IPS DF 4.7 (cell line): ENCODE data around the gene FFAR2.

Source experiments
- DNase-seq: peaks from one replicate; pipeline ENCODE4 v3.0.0-alpha.2; 2013; ENCODE audit warnings: low spot score; ENCODE audit errors: extremely low read depth

FFAR2 gene

DNA sequence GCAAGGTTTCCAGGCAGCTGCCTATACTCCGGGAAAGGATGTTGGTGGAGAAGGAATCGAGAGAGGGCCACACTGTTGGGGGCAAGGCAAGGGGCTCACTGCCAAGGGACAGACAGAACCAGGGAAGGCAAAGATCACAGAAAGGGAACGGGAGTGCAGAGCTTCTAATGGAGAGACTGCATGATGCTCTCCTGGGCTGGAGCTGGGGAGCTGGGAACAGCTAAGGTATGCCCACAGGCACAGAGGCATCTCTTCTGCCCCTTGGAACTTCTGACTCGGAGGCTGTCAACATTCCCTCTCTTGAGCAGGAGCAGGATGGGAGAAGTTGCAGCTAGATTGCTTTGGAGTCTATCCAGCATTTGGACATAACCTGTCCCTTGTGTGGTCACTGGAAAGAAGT is 22.4 kb upstream of the FFAR2 start:
- DNase-seq = no peak

DNA sequence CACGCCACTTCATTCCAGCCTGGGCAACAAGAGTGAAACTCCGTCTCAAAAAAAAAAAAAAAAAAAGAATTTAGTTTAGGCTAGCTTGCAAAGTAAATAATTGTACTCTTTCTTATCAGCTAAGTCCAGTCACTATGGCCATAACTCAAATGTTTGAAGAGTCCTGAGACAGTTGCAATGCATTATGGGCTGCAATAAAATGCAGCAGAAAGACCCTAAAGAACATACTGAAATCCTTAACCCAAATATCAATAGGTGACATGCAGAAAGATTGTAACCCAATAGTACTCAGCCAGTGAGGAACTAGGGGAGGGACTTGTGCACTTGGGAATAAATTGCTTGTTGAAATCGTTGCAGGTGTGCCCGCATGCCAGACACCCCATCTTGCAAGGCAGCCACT is 20.9 kb upstream of the FFAR2 start:
- DNase-seq = no peak

DNA sequence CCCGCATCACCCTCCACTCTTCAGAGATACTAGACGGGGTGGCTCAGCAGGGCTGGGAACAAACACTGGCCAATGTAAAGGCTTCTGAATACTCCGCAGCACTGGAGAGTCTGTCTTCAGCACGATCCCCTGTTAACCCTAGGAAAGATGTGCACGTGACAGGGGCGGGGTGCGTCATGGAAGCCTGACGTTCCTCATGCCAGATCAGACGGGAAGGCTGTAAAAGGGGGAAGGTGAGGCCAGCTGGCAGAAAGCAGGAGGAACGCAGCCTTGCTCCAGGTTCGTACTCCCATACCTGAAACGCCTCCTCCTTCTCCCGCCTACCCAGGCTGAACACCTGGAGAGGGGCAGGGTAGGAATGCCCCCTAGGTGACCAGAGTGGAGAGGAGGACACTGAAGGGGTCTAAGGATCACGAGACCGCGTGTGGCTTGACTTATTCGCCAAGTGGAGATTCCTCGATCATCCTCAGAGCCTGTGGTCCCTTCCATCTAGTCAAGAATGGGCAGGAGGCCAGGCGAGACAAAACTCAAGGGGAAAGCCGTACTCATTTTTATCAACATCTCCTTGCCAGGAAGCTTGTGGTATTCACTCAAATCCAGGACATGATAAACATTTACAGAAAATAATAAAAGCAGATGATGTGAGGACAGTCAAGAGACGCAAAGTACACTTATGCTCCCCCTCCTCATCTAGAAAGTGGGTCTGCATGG is 18.2 kb upstream of the FFAR2 start:
- DNase-seq = no peak

- DNase-seq = no peak
Observed at GRCh38 chr19:35430409-35431144, 17.5 kb upstream of the FFAR2 start.

GRCh38 chr19:35431145-35431807 is 16.8 kb upstream of the FFAR2 start:
- no peak for DNase-seq

DNA sequence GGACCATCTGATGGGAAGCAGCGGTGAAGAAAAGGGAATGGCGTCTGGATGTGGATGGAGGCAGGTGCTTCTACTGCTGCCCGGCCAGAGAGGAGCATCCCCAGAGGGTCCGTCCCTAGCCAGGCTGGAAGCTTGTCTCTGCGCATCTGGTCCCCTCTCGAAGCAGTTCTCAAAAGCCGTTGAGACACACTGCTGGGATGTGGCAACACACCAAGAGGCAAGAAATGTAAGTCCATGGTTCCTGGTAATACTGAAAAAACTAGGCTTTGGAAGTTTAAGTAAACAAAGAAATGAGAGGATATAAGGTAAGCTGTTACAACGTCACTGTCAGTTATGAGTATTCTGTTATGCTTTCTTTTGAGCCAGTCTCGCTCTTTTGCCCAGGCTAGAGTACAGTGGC is 15.1 kb upstream of the FFAR2 start:
- DNase-seq = no peak

- no peak for DNase-seq
Observed at GRCh38 chr19:35433448-35433847, 14.6 kb upstream of the FFAR2 start.

- no peak for DNase-seq
Observed at GRCh38 chr19:35435896-35436295, 12.2 kb upstream of the FFAR2 start.

- no peak for DNase-seq
Observed at GRCh38 chr19:35436477-35437405, 11.3 kb upstream of the FFAR2 start.

DNA sequence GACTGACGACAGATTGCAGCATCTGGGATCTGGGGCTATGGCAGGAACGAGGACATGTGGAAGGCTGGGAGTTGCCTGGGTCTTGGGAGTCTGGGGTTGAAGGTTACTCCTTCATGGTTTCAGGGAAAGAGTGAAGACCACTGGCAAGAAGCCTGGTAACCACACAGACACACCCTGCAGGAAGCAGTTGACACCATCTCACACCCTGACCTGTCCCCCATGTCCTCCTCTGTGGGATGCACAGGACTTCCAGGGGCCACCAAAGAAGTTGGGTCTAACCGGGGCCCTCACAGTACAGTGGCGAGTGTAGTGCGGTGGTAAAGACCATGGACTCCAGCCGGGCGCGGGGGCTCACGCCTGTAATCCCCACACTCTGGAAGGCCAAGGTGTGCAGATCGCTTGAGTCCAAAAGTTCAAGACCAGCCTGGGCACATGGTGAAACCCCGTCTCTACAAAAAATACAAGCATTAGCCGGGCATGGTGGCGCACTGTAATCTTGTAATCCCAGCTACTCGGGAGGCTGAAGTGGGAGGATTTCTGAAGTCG is 10.6 kb upstream of the FFAR2 start:
- DNase-seq = no peak

GRCh38 chr19:35438096-35438495 is 10.0 kb upstream of the FFAR2 start:
- DNase-seq = no peak

DNA sequence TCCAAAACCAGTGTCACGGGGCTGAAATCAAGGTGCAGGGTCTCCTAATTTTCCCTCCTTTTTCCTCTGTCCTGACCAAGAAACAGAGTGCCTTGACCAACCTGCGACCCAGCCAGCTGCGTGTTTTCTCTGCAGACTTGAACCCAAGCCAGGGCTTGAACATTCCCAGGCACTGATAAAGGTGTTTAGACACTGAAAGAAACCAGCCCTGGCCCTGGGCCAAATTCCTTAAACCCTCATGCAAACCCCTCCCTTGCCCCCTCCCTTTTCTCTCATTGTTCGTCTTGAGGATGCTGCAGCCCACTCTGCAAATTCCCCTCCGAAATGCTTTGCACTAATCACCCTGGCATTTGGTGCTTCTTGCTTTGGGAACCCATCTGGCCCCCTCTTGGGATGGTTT is 9.5 kb upstream of the FFAR2 start:
- no peak for DNase-seq

DNA sequence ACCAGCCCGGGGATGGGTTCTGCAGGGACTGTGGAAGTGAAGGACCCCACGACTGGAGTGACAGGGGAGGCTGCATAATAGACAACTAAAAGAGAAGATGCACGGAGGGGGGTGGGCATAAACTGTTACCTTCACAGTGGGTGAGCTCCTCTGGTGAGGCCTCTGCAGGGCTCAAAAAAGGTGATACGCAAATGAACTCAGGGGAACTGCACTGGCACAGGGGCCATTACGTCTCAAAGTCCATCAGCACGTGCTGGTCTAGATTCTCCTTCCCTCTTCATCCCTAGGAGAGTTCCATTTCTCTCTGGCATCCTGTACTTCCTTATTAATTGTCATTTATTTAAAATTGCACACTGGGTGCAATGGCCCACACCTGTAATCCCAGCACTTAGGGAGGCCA is 8.1 kb upstream of the FFAR2 start:
- DNase-seq = no peak

DNA sequence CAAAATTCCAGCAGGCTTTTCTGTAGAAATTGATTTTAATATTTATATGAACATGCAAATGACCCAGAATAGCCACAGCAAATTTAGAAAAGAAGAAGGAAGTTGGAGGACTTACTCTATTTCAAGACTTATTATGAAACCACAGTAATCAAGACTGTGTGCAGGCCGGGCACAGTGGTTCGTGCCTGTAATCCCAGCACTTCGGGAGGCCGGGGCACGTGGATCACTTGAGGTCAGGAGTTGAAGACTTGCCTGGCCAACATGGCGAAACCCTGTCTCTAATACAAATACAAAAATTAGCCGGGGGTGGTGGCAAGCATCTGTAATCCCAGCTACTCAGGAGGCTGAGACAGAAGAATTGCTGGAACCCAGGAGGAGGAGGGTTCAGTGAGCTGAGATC is 6.0 kb upstream of the FFAR2 start:
- no peak for DNase-seq

DNA sequence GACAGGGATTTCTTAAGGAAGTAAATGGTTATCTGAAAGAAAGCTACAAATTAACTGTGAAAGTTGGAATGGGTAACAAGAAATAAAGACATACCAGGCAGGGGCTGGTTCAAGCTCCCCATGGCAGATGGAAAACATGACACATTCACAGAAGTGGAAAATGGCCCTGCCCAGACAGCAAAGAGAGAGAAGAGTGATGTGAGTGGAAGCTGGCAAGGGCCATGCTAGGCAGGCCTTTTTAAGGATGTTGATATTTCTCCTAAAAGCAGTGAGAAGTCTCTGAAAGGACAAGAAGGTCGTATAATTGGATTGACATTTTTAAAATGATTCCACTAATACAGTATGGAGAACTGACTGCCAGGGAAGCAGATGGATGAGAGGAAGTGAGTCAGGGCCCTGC is 3.3 kb upstream of the FFAR2 start:
- DNase-seq = no peak

GRCh38 chr19:35445826-35446593 is 2.0 kb upstream of the FFAR2 start:
- no peak for DNase-seq

- no peak for DNase-seq
Observed at GRCh38 chr19:35449359-35450043, 1.4 kb downstream of the FFAR2 start.

DNA sequence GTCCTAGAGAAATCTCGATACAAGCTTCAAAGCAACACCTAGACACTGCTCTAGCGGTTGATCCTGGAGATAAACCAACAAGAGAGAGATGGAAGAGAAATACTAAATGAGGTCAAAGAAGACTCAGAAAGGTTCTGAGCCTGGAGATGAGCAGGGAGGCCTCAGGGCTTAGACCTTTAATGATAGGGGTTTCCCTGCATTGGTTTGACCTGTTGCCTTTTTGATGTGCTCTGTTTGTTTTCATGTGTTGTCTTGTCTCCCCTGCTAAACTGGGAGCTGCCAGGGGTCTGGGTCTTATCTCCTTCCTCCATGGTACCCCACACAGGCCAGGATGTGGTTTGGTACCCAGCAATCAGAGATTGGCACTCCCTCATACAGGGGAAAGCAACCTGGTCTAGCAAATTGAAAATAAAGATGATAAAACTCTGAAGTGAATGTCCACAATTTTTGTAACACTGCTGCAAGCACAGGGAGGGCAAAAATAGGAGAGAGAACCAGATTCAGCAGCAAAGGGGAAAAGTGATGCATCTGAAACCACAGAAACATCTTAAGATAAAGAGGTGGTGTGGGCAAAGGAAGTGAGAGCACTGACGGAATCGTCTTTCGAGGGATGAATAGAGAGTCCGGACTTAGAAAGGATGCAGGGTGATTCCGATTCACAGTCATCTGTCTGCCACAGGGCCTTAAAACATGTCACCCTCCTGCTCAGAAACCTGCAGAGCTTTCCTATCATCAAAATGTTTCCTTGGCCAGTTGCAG is 3.5 kb downstream of the FFAR2 start:
- no peak for DNase-seq

GRCh38 chr19:35454663-35455062 is 6.6 kb downstream of the FFAR2 start:
- DNase-seq = no peak
